Neural cell (in vitro differentiated cells): Measurements from ENCODE around the gene CAPN12.

ENCODE experiments used
- CTCF ChIP-seq: fragments of 450-650 bp; IDR thresholded peaks from 2 replicates; pipeline ENCODE4 v1.5.1; 2014; ENCODE audit warnings: antibody characterized with exemption, mild to moderate bottlenecking, moderate library complexity; ENCODE audit not compliant: poor library complexity, severe bottlenecking
- EZH2 ChIP-seq: fragments of 200-600, 300-800 bp; shearing (Covaris generic), sonication (generic); IDR thresholded peaks from 2 replicates; pipeline ENCODE4 v1.6.1; 2014; ENCODE audit warnings: antibody characterized with exemption, low read length, borderline replicate concordance, mild to moderate bottlenecking; ENCODE audit not compliant: insufficient read depth, poor library complexity, severe bottlenecking
- POLR2AphosphoS5 ChIP-seq: IDR thresholded peaks from 2 replicates; pipeline ENCODE4 v1.6.1; 2012
- REST ChIP-seq: IDR thresholded peaks from 2 replicates; pipeline ENCODE4 v1.6.1; 2012; ENCODE audit warnings: borderline replicate concordance

- TF ChIP-seq REST, result no peak
- no peak for TF ChIP-seq CTCF
- no peak for TF ChIP-seq POLR2AphosphoS5
- no peak for TF ChIP-seq EZH2
Measured at GRCh38 chr19:38734176-38734425, 10.2 kb downstream of the CAPN12 start.
